ENCODE results near the gene NEAT1.

DNA sequence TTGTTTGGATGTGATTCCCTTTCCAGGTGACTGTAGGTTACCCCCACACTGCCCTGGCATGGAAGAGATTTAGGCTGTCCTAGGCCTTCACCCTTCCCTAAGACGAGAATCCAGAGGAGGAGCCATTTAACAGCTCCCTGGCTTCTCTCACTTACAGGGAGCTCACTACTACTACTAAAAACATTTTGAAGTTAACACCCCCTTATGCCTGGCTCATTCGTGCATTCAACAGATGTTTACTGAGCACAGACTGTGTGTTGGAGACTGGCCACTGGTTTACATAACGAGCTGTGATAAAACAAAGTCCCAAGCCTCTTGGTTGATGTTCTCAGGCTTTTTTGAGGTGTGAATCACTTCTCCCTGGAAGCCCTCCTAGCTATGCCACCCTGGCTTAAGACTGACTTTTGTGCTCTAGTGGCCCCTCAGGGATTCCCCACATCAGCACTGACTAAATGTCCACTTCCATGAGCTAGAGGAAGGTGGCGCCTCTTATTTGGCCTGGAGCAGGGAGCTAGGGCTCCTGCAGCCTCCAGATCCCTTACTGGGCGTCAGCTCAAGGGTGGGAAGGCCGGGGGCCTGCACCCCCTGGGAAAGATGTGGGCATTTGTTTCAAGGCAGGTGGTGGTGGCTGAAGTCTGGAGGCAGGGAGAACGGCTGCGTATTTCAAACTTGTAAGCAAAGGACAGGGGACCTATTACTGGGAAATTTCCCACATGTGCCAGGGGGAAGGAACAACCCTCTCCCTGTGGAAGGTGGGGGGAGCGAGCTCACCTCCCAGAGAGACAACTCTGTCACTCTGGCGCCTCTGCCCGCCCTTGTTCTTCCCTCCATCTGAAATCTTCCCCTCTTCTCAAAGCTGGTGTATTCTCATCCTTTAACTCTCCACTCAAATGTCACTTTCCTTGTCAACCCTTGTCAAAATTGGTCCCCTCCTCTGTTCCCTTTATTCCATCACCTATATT lies 56.9 kb downstream of the NEAT1 start:
- TF ChIP-seq, protein P1, sequence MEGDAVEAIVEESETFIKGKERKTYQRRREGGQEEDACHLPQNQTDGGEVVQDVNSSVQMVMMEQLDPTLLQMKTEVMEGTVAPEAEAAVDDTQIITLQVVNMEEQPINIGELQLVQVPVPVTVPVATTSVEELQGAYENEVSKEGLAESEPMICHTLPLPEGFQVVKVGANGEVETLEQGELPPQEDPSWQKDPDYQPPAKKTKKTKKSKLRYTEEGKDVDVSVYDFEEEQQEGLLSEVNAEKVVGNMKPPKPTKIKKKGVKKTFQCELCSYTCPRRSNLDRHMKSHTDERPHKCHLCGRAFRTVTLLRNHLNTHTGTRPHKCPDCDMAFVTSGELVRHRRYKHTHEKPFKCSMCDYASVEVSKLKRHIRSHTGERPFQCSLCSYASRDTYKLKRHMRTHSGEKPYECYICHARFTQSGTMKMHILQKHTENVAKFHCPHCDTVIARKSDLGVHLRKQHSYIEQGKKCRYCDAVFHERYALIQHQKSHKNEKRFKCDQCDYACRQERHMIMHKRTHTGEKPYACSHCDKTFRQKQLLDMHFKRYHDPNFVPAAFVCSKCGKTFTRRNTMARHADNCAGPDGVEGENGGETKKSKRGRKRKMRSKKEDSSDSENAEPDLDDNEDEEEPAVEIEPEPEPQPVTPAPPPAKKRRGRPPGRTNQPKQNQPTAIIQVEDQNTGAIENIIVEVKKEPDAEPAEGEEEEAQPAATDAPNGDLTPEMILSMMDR (IDR thresholded peaks at IDR 0.05; ENCODE audit: low read depth, low read length) = peak; percentile 26
- TF ChIP-seq EZH2phosphoT487 (IDR thresholded peaks at IDR 0.05; ENCODE audit: low read depth) = no peak
